H1 (cell line): ENCODE data around the gene CHCHD6. TPM values are rescaled to one million over a fixed set of nuclear protein-coding genes. Genes with fewer than 3 reads are reported as not detected.

ENCODE experiments used
- CTCF ChIA-PET: fragments of 300-600 bp; sonication (Branson Sonifier 250); formaldehyde crosslinking; loops from one replicate; lab custom pipeline; 2021; ENCODE audit not compliant: partially characterized antibody; lab: Charles Lee
- POLR2A ChIA-PET: fragments of 300-600 bp; sonication (Branson Sonifier 250); formaldehyde crosslinking; loops from one replicate; lab custom pipeline; 2021; ENCODE audit warnings: inconsistent platforms; ENCODE audit not compliant: partially characterized antibody; lab: Charles Lee
- DNase-seq, 2 experiments: peaks; one replicate each; pipeline versions ENCODE4 v3.0.0 to v3.0.0-alpha.2; 2010 to 2022; ENCODE audit warnings: low spot score in 2 of 2, low read depth in 1 of 2, mixed read lengths in 1 of 2
- FAIRE-seq: peaks from 2 replicates; lab custom pipeline; 2011; peaks lifted over from hg19 to GRCh38; lab: Jason Lieb, UNC
- H2AFZ ChIP-seq: 2 replicates; pipeline ENCODE4 v1.8.1; 2012; ENCODE audit warnings: low read length, inconsistent platforms
- H2AK5ac ChIP-seq: 2 replicates; pipeline ENCODE4 v1.6.1; 2013; ENCODE audit warnings: low read depth, low read length
- H2BK120ac ChIP-seq: replicated peaks from 2 replicates; pipeline ENCODE3; 2013; ENCODE audit warnings: low read depth, low read length, inconsistent platforms
- H2BK12ac ChIP-seq: 2 replicates; pipeline ENCODE4 v1.6.1; 2013; ENCODE audit warnings: low read depth, low read length
- H2BK15ac ChIP-seq: 2 replicates; pipeline ENCODE4 v1.6.1; 2013; ENCODE audit warnings: low read length
- H2BK20ac ChIP-seq: 2 replicates; pipeline ENCODE4 v1.6.1; 2013; ENCODE audit warnings: low read length
- H2BK5ac ChIP-seq: 2 replicates; pipeline ENCODE4 v1.6.1; 2013; ENCODE audit warnings: low read depth, low read length
- H3K14ac ChIP-seq: 2 replicates; pipeline ENCODE4 v1.6.1; 2013; ENCODE audit warnings: inconsistent platforms; ENCODE audit not compliant: insufficient read length
- H3K18ac ChIP-seq: 2 replicates; pipeline ENCODE4 v1.6.1; 2013; ENCODE audit warnings: low read length; ENCODE audit errors: extremely low read depth
- H3K23ac ChIP-seq: 2 replicates; pipeline ENCODE4 v1.6.1; 2013; ENCODE audit warnings: inconsistent platforms; ENCODE audit not compliant: insufficient read length
- H3K23me2 ChIP-seq: 2 replicates; pipeline ENCODE4 v1.6.1; 2013; ENCODE audit warnings: low read depth, low read length
- H3K27ac ChIP-seq: 2 replicates; pipeline ENCODE4 v1.6.1; 2011; ENCODE audit warnings: low read depth, low read length, inconsistent platforms
- H3K27me3 ChIP-seq, 4 experiments: replicated peaks in 1 of 4; 1 replicate in 1 of 4; 2 replicates in 3 of 4; pipeline versions ENCODE4 v1.6.1 to v1.8.1; 2011 to 2013; ENCODE audit warnings: low read length in 3 of 4, mild to moderate bottlenecking in 3 of 4, inconsistent platforms in 2 of 4, mixed read lengths in 2 of 4, moderate library complexity in 1 of 4; ENCODE audit not compliant: control insufficient read depth in 3 of 4, insufficient read depth in 3 of 4; ENCODE audit errors: extremely low read depth in 1 of 4
- H3K36me3 ChIP-seq, 4 experiments: 2 replicates each; pipeline versions ENCODE4 v1.6.1 to v1.8.1; 2011 to 2013; ENCODE audit warnings: mild to moderate bottlenecking in 4 of 4, low read length in 3 of 4, moderate library complexity in 2 of 4, control low read depth in 1 of 4, inconsistent platforms in 1 of 4; ENCODE audit not compliant: insufficient read depth in 4 of 4, control insufficient read depth in 2 of 4
- H3K4ac ChIP-seq: replicated peaks from 2 replicates; pipeline ENCODE3; 2013; ENCODE audit warnings: low read length, low read depth, mixed read lengths, inconsistent platforms; ENCODE audit not compliant: insufficient read length
- H3K4me1 ChIP-seq, 4 experiments: replicated peaks in 1 of 4; 1 replicate in 1 of 4; 2 replicates in 3 of 4; pipeline versions ENCODE4 v1.6.1 to v1.8.1; 2011 to 2013; ENCODE audit warnings: low read length in 3 of 4, inconsistent platforms in 2 of 4, mixed read lengths in 1 of 4; ENCODE audit not compliant: insufficient read depth in 4 of 4, control insufficient read depth in 3 of 4
- H3K4me2 ChIP-seq, 2 experiments: 2 replicates each; pipeline versions ENCODE4 v1.6.1 to v1.8.1; 2011 to 2013; ENCODE audit warnings: low read depth in 2 of 2, low read length in 2 of 2, control low read depth in 1 of 2, inconsistent platforms in 1 of 2, mild to moderate bottlenecking in 1 of 2; ENCODE audit not compliant: insufficient read depth in 1 of 2
- H3K4me3 ChIP-seq, 4 experiments: fragments of 200-600, 300-600 bp in 1 of 4; sonication (generic), shearing (Covaris generic), sonication (Bioruptor Twin) in 1 of 4; 2 replicates each; pipeline versions ENCODE4 v1.5.1 to v1.8.1; 2011 to 2016; ENCODE audit warnings: low read length in 4 of 4, low read depth in 3 of 4, control low read depth in 2 of 4, inconsistent platforms in 2 of 4, mild to moderate bottlenecking in 2 of 4, mixed read lengths in 1 of 4, moderate library complexity in 1 of 4; ENCODE audit not compliant: insufficient read depth in 2 of 4; ENCODE audit errors: extremely low read depth in 1 of 4
- H3K56ac ChIP-seq: replicated peaks from 2 replicates; pipeline ENCODE3; 2013; ENCODE audit warnings: low read depth, mild to moderate bottlenecking, mixed read lengths, low read length, inconsistent platforms; ENCODE audit not compliant: insufficient read length
- H3K79me1 ChIP-seq: 2 replicates; pipeline ENCODE4 v1.6.1; 2013; ENCODE audit warnings: low read depth, low read length, control low read depth
- H3K79me2 ChIP-seq, 2 experiments: 2 replicates each; pipeline versions ENCODE4 v1.6.1 to v1.8.1; 2012 to 2013; ENCODE audit warnings: low read length in 2 of 2, mild to moderate bottlenecking in 2 of 2, inconsistent platforms in 1 of 2; ENCODE audit not compliant: insufficient read depth in 2 of 2, control insufficient read depth in 1 of 2
- H3K9ac ChIP-seq, 4 experiments: replicated peaks in 1 of 4; 1 replicate in 1 of 4; 2 replicates in 3 of 4; pipeline versions ENCODE4 v1.6.1 to v1.8.1; 2011 to 2013; ENCODE audit warnings: low read depth in 3 of 4, low read length in 3 of 4, control low read depth in 2 of 4, mild to moderate bottlenecking in 2 of 4, moderate library complexity in 2 of 4, inconsistent platforms in 1 of 4; ENCODE audit errors: extremely low read depth in 1 of 4
- H3K9me3 ChIP-seq, 2 experiments: 2 replicates each; pipeline versions ENCODE4 v1.6.1 to v1.8.1; 2012 to 2013; ENCODE audit warnings: mild to moderate bottlenecking in 2 of 2, moderate library complexity in 2 of 2, control low read depth in 1 of 2, inconsistent platforms in 1 of 2, low read depth in 1 of 2, low read length in 1 of 2, mixed read lengths in 1 of 2; ENCODE audit not compliant: insufficient read depth in 2 of 2
- H4K20me1 ChIP-seq, 2 experiments: replicated peaks in 1 of 2; 2 replicates each; pipeline versions ENCODE3 to v1.8.1; 2011 to 2013; ENCODE audit warnings: inconsistent platforms in 2 of 2, low read length in 2 of 2, mild to moderate bottlenecking in 1 of 2; ENCODE audit not compliant: insufficient read depth in 2 of 2, control insufficient read depth in 1 of 2
- H4K5ac ChIP-seq: 2 replicates; pipeline ENCODE4 v1.6.1; 2013; ENCODE audit warnings: low read length, low read depth, mixed read lengths, inconsistent platforms; ENCODE audit not compliant: insufficient read length
- H4K8ac ChIP-seq: 2 replicates; pipeline ENCODE4 v1.8.0; 2013; ENCODE audit warnings: mild to moderate bottlenecking, moderate library complexity, low read length, inconsistent platforms; ENCODE audit not compliant: insufficient read depth; ENCODE audit errors: extremely low read depth
- H4K91ac ChIP-seq: replicated peaks from 2 replicates; pipeline ENCODE3; 2013; ENCODE audit warnings: low read length, mixed read lengths, inconsistent platforms; ENCODE audit not compliant: insufficient read length
- CHD1 ChIP-seq: IDR thresholded peaks from 2 replicates; pipeline ENCODE4 v1.6.1; 2012; ENCODE audit warnings: low read depth, low read length, improper control_type of control experiment
- CTBP2 ChIP-seq: IDR thresholded peaks from 2 replicates; pipeline ENCODE4 v1.7.0; 2011; ENCODE audit warnings: borderline replicate concordance, mild to moderate bottlenecking, moderate library complexity, mixed read lengths, low read length; ENCODE audit not compliant: insufficient read depth, insufficient read length
- POLR2A ChIP-seq, 2 experiments: IDR thresholded peaks; 1 replicate in 1 of 2; 2 replicates in 1 of 2; pipeline ENCODE4 v1.6.1; 2011; ENCODE audit warnings: low read depth in 2 of 2, low read length in 2 of 2, mild to moderate bottlenecking in 2 of 2; ENCODE audit errors: control extremely low read depth in 1 of 2
- SIN3A ChIP-seq, 2 experiments: IDR thresholded peaks in 1 of 2; conservative IDR thresholded peaks in 1 of 2; 2 replicates each; pipeline ENCODE4 v1.6.1; 2011 to 2012; ENCODE audit warnings: low read length in 2 of 2, improper control_type of control experiment in 1 of 2, low read depth in 1 of 2, mild to moderate bottlenecking in 1 of 2
- SIRT6 ChIP-seq: IDR thresholded peaks from one replicate; pipeline ENCODE4 v1.7.1; 2012; ENCODE audit warnings: low read length, inconsistent platforms
- SP2 ChIP-seq: IDR thresholded peaks from 2 replicates; pipeline ENCODE4 v1.6.1; 2012; ENCODE audit warnings: mild to moderate bottlenecking, low read length, inconsistent platforms
- SUZ12 ChIP-seq: fragments of 200-600 bp; sonication (generic); IDR thresholded peaks from 2 replicates; pipeline ENCODE4 v1.6.1; 2012; ENCODE audit warnings: mild to moderate bottlenecking, inconsistent platforms, low read length, moderate library complexity, mixed read lengths
- TAF7 ChIP-seq: optimal IDR thresholded peaks from 2 replicates; pipeline ENCODE3; 2011; ENCODE audit warnings: low read depth, mild to moderate bottlenecking, inconsistent platforms, low read length, moderate library complexity, borderline replicate concordance
- WGBS, 2 experiments: shearing (Covaris generic) in 1 of 2; methylation state at CpG; one replicate each; pipeline versions ENCODE4 v1.1.6 to v1.1.7; 2013 to 2015; ENCODE audit warnings: low lambda C conversion rate in 2 of 2, mixed read lengths in 2 of 2, inconsistent platforms in 1 of 2, low coverage in 1 of 2, missing lambda C conversion rate in 1 of 2; ENCODE audit not compliant: insufficient replicate concordance in 2 of 2, insufficient coverage in 1 of 2, insufficient read length in 1 of 2; ENCODE audit errors: extremely low coverage in 1 of 2, missing lambda C conversion rate in 1 of 2; 5-methylcytosine and 5-hydroxymethylcytosine counted together
- polyA plus RNA-seq, 7 experiments: library from polyadenylated mRNA; depleted of rRNA in 3 of 7; stranded (reverse) in 5 of 7; unstranded in 2 of 7; fragments of >200 nt in 5 of 7; fragments of 200-250 nt in 2 of 7; gene quantifications; 1 replicate in 5 of 7; 2 replicates in 1 of 7; 4 replicates in 1 of 7; pipeline versions ENCODE4 v1.2.1 to v1.2.3, GENCODE V29; 2011 to 2013; ENCODE audit warnings: missing spikeins in 2 of 7, mixed read lengths in 2 of 7
- total RNA-seq: library from RNA; stranded (reverse); fragmentation: NEBNext Ultra II Directional; extraction: Animal tissue kit (Norgen Biotek cat#: 25700); gene quantifications from 2 replicates; pipeline ENCODE4 v1.2.1, GENCODE V29; 2021
- TF ChIP-seq, protein P1 (sequence below): IDR thresholded peaks from 2 replicates; pipeline ENCODE4 v1.6.1; 2011; ENCODE audit warnings: low read depth, mild to moderate bottlenecking, low read length; ENCODE audit not compliant: insufficient read depth
- TF ChIP-seq, protein P2 (sequence below): IDR thresholded peaks from 2 replicates; pipeline ENCODE4 v1.6.1; 2011; ENCODE audit warnings: low read length, improper control_type of control experiment

Gene CHCHD6
- total and polyA plus RNA-seq, 2 of the 8 experiments (the other 6 are each of a cell fraction or from before 2014, with no cell fraction given): 32.4 to 37.6 TPM

DNA sequence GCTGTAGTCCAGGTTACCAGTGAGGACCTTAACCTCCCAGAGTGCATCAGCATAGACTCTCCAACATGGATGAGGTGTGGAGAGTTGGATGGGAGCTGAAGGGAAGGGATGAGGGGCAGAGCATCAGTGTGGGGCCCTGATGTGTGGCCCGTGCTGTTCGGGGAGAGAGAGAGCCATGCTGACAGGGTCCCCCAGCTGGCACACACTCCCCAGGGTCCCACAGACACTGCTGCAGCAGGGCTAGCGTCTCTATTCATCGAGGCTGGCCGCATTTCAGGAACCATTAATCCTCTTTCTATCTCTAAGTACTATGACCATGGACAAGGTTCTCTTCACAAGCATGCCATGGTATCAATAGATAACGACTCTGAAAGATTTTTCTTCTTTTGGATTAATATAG, 192.9 kb downstream of the CHCHD6 start:
- peaks cover 0 to 1% of the 10 kb centered on the region in 2 experiments for H4K20me1 ChIP-seq
- no peak overlapping the region for H2BK5ac ChIP-seq
- no peak overlapping the region for H4K8ac ChIP-seq
- no peak overlapping the region for H2AK5ac ChIP-seq
- FAIRE-seq (no peak), DNase-seq (no peak)
- no peak overlapping the region for H2BK120ac ChIP-seq
- no peaks in the 10 kb centered on the region for H3K36me3 ChIP-seq
- H3K23me2 ChIP-seq: no peaks in the 10 kb centered on the region
- no peak overlapping the region for H3K14ac ChIP-seq
- H3K4me1 ChIP-seq: peaks cover 0 to 12% (median 6%) of the 10 kb centered on the region in 4 experiments; a peak in 5 of 7 replicates
- H3K9ac ChIP-seq: no peak overlapping the region
- no peak overlapping the region for H3K4me2 ChIP-seq
- H2BK12ac ChIP-seq: no peak overlapping the region
- peaks cover 2% of the 10 kb centered on the region; the same call in 1 of the 2 replicates for H3K79me1 ChIP-seq
- H2BK20ac ChIP-seq: no peak overlapping the region
- H2AFZ ChIP-seq: no peak overlapping the region
- no peak overlapping the region for H3K56ac ChIP-seq
- H4K5ac ChIP-seq: no peak overlapping the region
- H4K91ac ChIP-seq: no peak overlapping the region
- no peak overlapping the region for H2BK15ac ChIP-seq
- no peak overlapping the region for H3K4me3 ChIP-seq
- H3K18ac ChIP-seq: no peak overlapping the region
- no peak overlapping the region for H3K4ac ChIP-seq
- H3K23ac ChIP-seq: no peak overlapping the region
- H3K27me3 ChIP-seq: no peaks in the 10 kb centered on the region
- CTCF ChIA-PET: interaction anchor here (0.6 to 1.4 kb wide), 4 partner anchors 10 to 816 kb away, joined by 3 read pairs; no protein-coding TSS in a partner anchor
- POLR2A ChIA-PET: interaction anchor here (0.6 kb wide), 1 partner anchor 440 kb away, joined by 4 read pairs; no protein-coding TSS in a partner anchor
- H3K27ac ChIP-seq: no peak overlapping the region
- WGBS, 2 experiments: 95% methylated on average over 6 of the region's 6 CpGs; no CpG with 5 or more reads in 1 of the 2 experiments
- H3K79me2 ChIP-seq: no peaks in the 10 kb centered on the region
- H3K9me3 ChIP-seq: no peaks in the 10 kb centered on the region
- no peak for TF ChIP-seq SP2
- no peak for TF ChIP-seq TAF7
- TF ChIP-seq, protein P1, sequence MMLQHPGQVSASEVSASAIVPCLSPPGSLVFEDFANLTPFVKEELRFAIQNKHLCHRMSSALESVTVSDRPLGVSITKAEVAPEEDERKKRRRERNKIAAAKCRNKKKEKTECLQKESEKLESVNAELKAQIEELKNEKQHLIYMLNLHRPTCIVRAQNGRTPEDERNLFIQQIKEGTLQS: no peak
- no peak for TF ChIP-seq SUZ12
- no peak for TF ChIP-seq CHD1
- TF ChIP-seq, protein P2, sequence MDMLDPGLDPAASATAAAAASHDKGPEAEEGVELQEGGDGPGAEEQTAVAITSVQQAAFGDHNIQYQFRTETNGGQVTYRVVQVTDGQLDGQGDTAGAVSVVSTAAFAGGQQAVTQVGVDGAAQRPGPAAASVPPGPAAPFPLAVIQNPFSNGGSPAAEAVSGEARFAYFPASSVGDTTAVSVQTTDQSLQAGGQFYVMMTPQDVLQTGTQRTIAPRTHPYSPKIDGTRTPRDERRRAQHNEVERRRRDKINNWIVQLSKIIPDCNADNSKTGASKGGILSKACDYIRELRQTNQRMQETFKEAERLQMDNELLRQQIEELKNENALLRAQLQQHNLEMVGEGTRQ: no peak
- TF ChIP-seq SIRT6: no peak
- TF ChIP-seq SIN3A (conservative IDR thresholded peaks at IDR 0.05 in 1 of 2, IDR thresholded peaks at IDR 0.05 in 1 of 2; ENCODE audit: low read depth in 1 of 2, low read length in 2 of 2): no peak
- TF ChIP-seq CTBP2: no peak
- TF ChIP-seq POLR2A (IDR thresholded peaks at IDR 0.05; ENCODE audit: control extremely low read depth in 1 of 2, low read depth in 2 of 2, low read length in 2 of 2): no peak
